Sigmoid colon (tissue), 4 donors: Measurements from ENCODE around the gene OBSL1.

Experiments used
- POLR2A ChIP-seq, 2 donors: fragments of 450-650 bp; IDR thresholded peaks; one replicate each; pipeline ENCODE4 v1.6.1; 2016; ENCODE audit warnings: antibody characterized with exemption in 2 of 2, mild to moderate bottlenecking in 2 of 2, moderate library complexity in 2 of 2
- POLR2AphosphoS5 ChIP-seq, 4 donors: sonication (generic); formaldehyde crosslinking; IDR thresholded peaks; one replicate each; pipeline ENCODE4 v1.6.1; 2017; ENCODE audit warnings: antibody characterized with exemption in 4 of 4
- TF ChIP-seq, protein P1 (sequence below), 4 experiments: fragments of 450-650 bp in 3 of 4; fragments of 200-600 bp in 1 of 4; IDR thresholded peaks; one replicate each; pipeline ENCODE4 v1.5.1; 2016 to 2019; ENCODE audit warnings: antibody characterized with exemption in 4 of 4, mild to moderate bottlenecking in 3 of 4, moderate library complexity in 2 of 4

DNA sequence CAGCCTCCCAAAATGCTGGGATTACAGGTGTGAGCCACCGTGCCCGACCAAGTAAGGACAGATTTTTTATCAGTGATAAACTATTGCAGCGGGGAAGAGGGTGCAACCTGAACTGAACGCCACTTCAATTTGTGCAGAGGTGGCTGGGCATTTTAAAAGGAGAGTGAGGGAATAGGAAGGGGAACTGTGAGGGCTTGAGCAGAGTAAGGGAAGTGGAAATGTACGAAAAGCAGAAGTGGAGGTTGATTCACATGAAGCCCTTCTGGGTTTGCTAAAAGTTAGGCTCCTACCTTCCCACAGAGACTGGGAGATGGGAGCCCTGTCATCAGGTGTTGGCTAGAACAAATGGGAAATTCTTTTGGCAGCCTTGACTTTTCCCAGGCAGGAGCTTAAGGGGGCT is 32.4 kb upstream of the OBSL1 start:
- TF ChIP-seq POLR2A (IDR thresholded peaks at IDR 0.05) (no peak), POLR2AphosphoS5 (IDR thresholded peaks at IDR 0.05) (no peak)
- TF ChIP-seq, protein P1, sequence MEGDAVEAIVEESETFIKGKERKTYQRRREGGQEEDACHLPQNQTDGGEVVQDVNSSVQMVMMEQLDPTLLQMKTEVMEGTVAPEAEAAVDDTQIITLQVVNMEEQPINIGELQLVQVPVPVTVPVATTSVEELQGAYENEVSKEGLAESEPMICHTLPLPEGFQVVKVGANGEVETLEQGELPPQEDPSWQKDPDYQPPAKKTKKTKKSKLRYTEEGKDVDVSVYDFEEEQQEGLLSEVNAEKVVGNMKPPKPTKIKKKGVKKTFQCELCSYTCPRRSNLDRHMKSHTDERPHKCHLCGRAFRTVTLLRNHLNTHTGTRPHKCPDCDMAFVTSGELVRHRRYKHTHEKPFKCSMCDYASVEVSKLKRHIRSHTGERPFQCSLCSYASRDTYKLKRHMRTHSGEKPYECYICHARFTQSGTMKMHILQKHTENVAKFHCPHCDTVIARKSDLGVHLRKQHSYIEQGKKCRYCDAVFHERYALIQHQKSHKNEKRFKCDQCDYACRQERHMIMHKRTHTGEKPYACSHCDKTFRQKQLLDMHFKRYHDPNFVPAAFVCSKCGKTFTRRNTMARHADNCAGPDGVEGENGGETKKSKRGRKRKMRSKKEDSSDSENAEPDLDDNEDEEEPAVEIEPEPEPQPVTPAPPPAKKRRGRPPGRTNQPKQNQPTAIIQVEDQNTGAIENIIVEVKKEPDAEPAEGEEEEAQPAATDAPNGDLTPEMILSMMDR (IDR thresholded peaks at IDR 0.05): no peak
